ENCODE results near the gene NDOR1. TPM values are rescaled to one million over a fixed set of nuclear protein-coding genes. Genes with fewer than 3 reads are reported as not detected.

NDOR1 gene
- total RNA-seq, 1 experiment from 2014 or later: 7.8 TPM

- no peak overlapping the region for H2AFZ ChIP-seq (ENCODE audit: low read length)
- no peak overlapping the region for H3K27ac ChIP-seq (ENCODE audit: low read length)
- no peak overlapping the region for H3K9ac ChIP-seq (ENCODE audit: low read length)
- H3K4me3 ChIP-seq (ENCODE audit: low read length): no peak overlapping the region
- peaks cover 31% of the 10 kb centered on the region for H3K4me1 ChIP-seq (ENCODE audit: low read length)
- no peak for DNase-seq
- peaks cover 48% of the 10 kb centered on the region for H3K79me2 ChIP-seq (ENCODE audit: low read length)
- H3K4me2 ChIP-seq (ENCODE audit: low read depth, low read length, poor library complexity, severe bottlenecking): no peak overlapping the region
- H3K9me3 ChIP-seq (ENCODE audit: low read length): no peaks in the 10 kb centered on the region
- no peaks in the 10 kb centered on the region for H3K36me3 ChIP-seq (ENCODE audit: insufficient read depth, low read length)
- no peaks in the 10 kb centered on the region for H3K27me3 ChIP-seq (ENCODE audit: low read length)
- peaks cover 5% of the 10 kb centered on the region; the same call in 1 of the 2 replicates for H4K20me1 ChIP-seq (ENCODE audit: insufficient read depth, low read depth, low read length)
- H3K9me2 ChIP-seq (replicated peaks; ENCODE audit: insufficient read depth, low read length): no peaks in the 10 kb centered on the region
Observed at GRCh38 chr9:137195525-137196220, 9.8 kb upstream of the NDOR1 start.

GRCh38 chr9:137198051-137198901, 7.2 kb upstream of the NDOR1 start:
- peak overlapping the region; percentile 67; the same call in 1 of the 2 replicates for H3K4me3 ChIP-seq (ENCODE audit: low read length)
- H3K4me1 ChIP-seq (ENCODE audit: low read length): peaks cover 48% of the 10 kb centered on the region
- H3K9ac ChIP-seq (ENCODE audit: low read length): peak overlapping the region; percentile 73
- no peaks in the 10 kb centered on the region for H3K9me3 ChIP-seq (ENCODE audit: low read length)
- no peaks in the 10 kb centered on the region for H3K9me2 ChIP-seq (replicated peaks; ENCODE audit: insufficient read depth, low read length)
- H4K20me1 ChIP-seq (ENCODE audit: insufficient read depth, low read depth, low read length): peaks cover 5% of the 10 kb centered on the region; the same call in 1 of the 2 replicates
- H3K79me2 ChIP-seq (ENCODE audit: low read length): peaks cover 60% of the 10 kb centered on the region
- H3K4me2 ChIP-seq (ENCODE audit: low read depth, low read length, poor library complexity, severe bottlenecking): peak overlapping the region; percentile 87
- H2AFZ ChIP-seq (ENCODE audit: low read length): no peak overlapping the region
- H3K27ac ChIP-seq (ENCODE audit: low read length): no peak overlapping the region
- DNase-seq: peak; percentile 39
- H3K27me3 ChIP-seq (ENCODE audit: low read length): no peaks in the 10 kb centered on the region
- no peaks in the 10 kb centered on the region for H3K36me3 ChIP-seq (ENCODE audit: insufficient read depth, low read length)

GRCh38 chr9:137198902-137199283, 6.6 kb upstream of the NDOR1 start:
- H3K27me3 ChIP-seq (ENCODE audit: low read length): no peaks in the 10 kb centered on the region

GRCh38 chr9:137199411-137200121, 5.9 kb upstream of the NDOR1 start:
- DNase-seq: peak; percentile 40
- no peak overlapping the region for H2AFZ ChIP-seq (ENCODE audit: low read length)
- no peaks in the 10 kb centered on the region for H3K36me3 ChIP-seq (ENCODE audit: insufficient read depth, low read length)
- H4K20me1 ChIP-seq (ENCODE audit: insufficient read depth, low read depth, low read length): peaks cover 9% of the 10 kb centered on the region; the same call in 1 of the 2 replicates
- H3K9me2 ChIP-seq (replicated peaks; ENCODE audit: insufficient read depth, low read length): no peaks in the 10 kb centered on the region
- H3K9me3 ChIP-seq (ENCODE audit: low read length): no peaks in the 10 kb centered on the region
- H3K4me1 ChIP-seq (ENCODE audit: low read length): peaks cover 61% of the 10 kb centered on the region
- peak overlapping the region; percentile 67 for H3K4me3 ChIP-seq (ENCODE audit: low read length)
- H3K27ac ChIP-seq (ENCODE audit: low read length): no peak overlapping the region
- no peaks in the 10 kb centered on the region for H3K27me3 ChIP-seq (ENCODE audit: low read length)
- H3K9ac ChIP-seq (ENCODE audit: low read length): peak overlapping the region; percentile 73
- peaks cover 72% of the 10 kb centered on the region for H3K79me2 ChIP-seq (ENCODE audit: low read length)
- peak overlapping the region; percentile 87 for H3K4me2 ChIP-seq (ENCODE audit: low read depth, low read length, poor library complexity, severe bottlenecking)

More at GRCh38 chr9:137198902-137199283, 6.6 kb upstream of the NDOR1 start:
- Histone ChIP-seq H3K9ac (ENCODE audit: low read length) (peak overlapping the region; percentile 73), H3K4me1 (ENCODE audit: low read length) (peaks cover 54% of the 10 kb centered on the region), H3K4me3 (ENCODE audit: low read length) (peak overlapping the region; percentile 67), H4K20me1 (ENCODE audit: insufficient read depth, low read depth, low read length) (peaks cover 5% of the 10 kb centered on the region; the same call in 1 of the 2 replicates), H3K36me3 (ENCODE audit: insufficient read depth, low read length) (no peaks in the 10 kb centered on the region), H2AFZ (ENCODE audit: low read length) (no peak overlapping the region), H3K27ac (ENCODE audit: low read length) (no peak overlapping the region), H3K9me2 (replicated peaks; ENCODE audit: insufficient read depth, low read length) (no peaks in the 10 kb centered on the region), H3K79me2 (ENCODE audit: low read length) (peaks cover 66% of the 10 kb centered on the region), H3K4me2 (ENCODE audit: low read depth, low read length, poor library complexity, severe bottlenecking) (peak overlapping the region; percentile 87), H3K9me3 (ENCODE audit: low read length) (no peaks in the 10 kb centered on the region)
- peak; percentile 39 for DNase-seq

GRCh38 chr9:137200311-137201204, 4.9 kb upstream of the NDOR1 start, which contains the start of gene TPRN:
Gene TPRN, minus strand, starts transcription at chr9:137200741. Its CDS starts 30 bp downstream, at chr9:137200711.
- H2AFZ ChIP-seq (ENCODE audit: low read length): no peak within 1 kb of the TSS
- peak within 1 kb of the TSS; percentile 93 for H3K9ac ChIP-seq (ENCODE audit: low read length)
- peak within 1 kb of the TSS; percentile 94 for H3K4me3 ChIP-seq (ENCODE audit: low read length)
- H3K4me1 ChIP-seq (ENCODE audit: low read length): peaks cover 64% of the 10 kb centered on the region
- H3K36me3 ChIP-seq (ENCODE audit: insufficient read depth, low read length): no peaks in the 10 kb centered on the region
- H3K27ac ChIP-seq (ENCODE audit: low read length): peak within 1 kb of the TSS; percentile 79
- no peaks in the 10 kb centered on the region for H3K9me3 ChIP-seq (ENCODE audit: low read length)
- H4K20me1 ChIP-seq (ENCODE audit: insufficient read depth, low read depth, low read length): 0 out of 2 replicates have a peak, but pooled peaks cover 6% of the 10 kb centered on the region
- H3K9me2 ChIP-seq (replicated peaks; ENCODE audit: insufficient read depth, low read length): no peaks in the 10 kb centered on the region
- peak within 1 kb of the TSS; percentile 87 for H3K4me2 ChIP-seq (ENCODE audit: low read depth, low read length, poor library complexity, severe bottlenecking)
- peaks cover 73% of the 10 kb centered on the region for H3K79me2 ChIP-seq (ENCODE audit: low read length)
- no peaks in the 10 kb centered on the region for H3K27me3 ChIP-seq (ENCODE audit: low read length)
- peak; percentile 100 for DNase-seq

GRCh38 chr9:137201205-137201868, 4.2 kb upstream of the NDOR1 start:
- Histone ChIP-seq H4K20me1 (ENCODE audit: insufficient read depth, low read depth, low read length) (0 out of 2 replicates have a peak, but pooled peaks cover 5% of the 10 kb centered on the region), H3K9me2 (replicated peaks; ENCODE audit: insufficient read depth, low read length) (no peaks in the 10 kb centered on the region), H3K4me1 (ENCODE audit: low read length) (peaks cover 66% of the 10 kb centered on the region), H3K27ac (ENCODE audit: low read length) (peak overlapping the region; percentile 79), H3K36me3 (ENCODE audit: insufficient read depth, low read length) (no peaks in the 10 kb centered on the region), H3K79me2 (ENCODE audit: low read length) (peaks cover 78% of the 10 kb centered on the region), H2AFZ (ENCODE audit: low read length) (no peak overlapping the region), H3K4me3 (ENCODE audit: low read length) (peak overlapping the region; percentile 94), H3K9me3 (ENCODE audit: low read length) (no peaks in the 10 kb centered on the region), H3K9ac (ENCODE audit: low read length) (peak overlapping the region; percentile 93), H3K4me2 (ENCODE audit: low read depth, low read length, poor library complexity, severe bottlenecking) (peak overlapping the region; percentile 85), H3K27me3 (ENCODE audit: low read length) (no peaks in the 10 kb centered on the region)
- peak; percentile 65 for DNase-seq

- Histone ChIP-seq H3K4me3 (ENCODE audit: low read length) (no peak overlapping the region), H3K79me2 (ENCODE audit: low read length) (peaks cover 78% of the 10 kb centered on the region), H3K4me1 (ENCODE audit: low read length) (peaks cover 68% of the 10 kb centered on the region), H4K20me1 (ENCODE audit: insufficient read depth, low read depth, low read length) (0 out of 2 replicates have a peak, but pooled peaks cover 5% of the 10 kb centered on the region), H3K27ac (ENCODE audit: low read length) (no peak overlapping the region), H2AFZ (ENCODE audit: low read length) (no peak overlapping the region), H3K27me3 (ENCODE audit: low read length) (no peaks in the 10 kb centered on the region), H3K9ac (ENCODE audit: low read length) (peak overlapping the region; percentile 43), H3K9me2 (replicated peaks; ENCODE audit: insufficient read depth, low read length) (no peaks in the 10 kb centered on the region), H3K4me2 (ENCODE audit: low read depth, low read length, poor library complexity, severe bottlenecking) (no peak overlapping the region), H3K9me3 (ENCODE audit: low read length) (no peaks in the 10 kb centered on the region), H3K36me3 (ENCODE audit: insufficient read depth, low read length) (peaks cover 6% of the 10 kb centered on the region; the same call in 1 of the 2 replicates)
- no peak for DNase-seq
Observed at GRCh38 chr9:137202966-137203365, 2.5 kb upstream of the NDOR1 start.

Data from Karpas-422 (cell line).